Gastrocnemius medialis (tissue), 4 donors: ENCODE results near the gene LINGO3. TPM values are rescaled to one million over a fixed set of nuclear protein-coding genes. Genes with fewer than 3 reads are reported as not detected.

Experiments
- ATAC-seq, 2 donors: fragments of 150-250 bp; one replicate each; pipeline ENCODE4 v1.9.1; 2016
- DNase-seq, 2 donors: peaks; one replicate each; pipeline ENCODE4 v3.0.0-alpha.2; 2019
- H3K27ac ChIP-seq, 4 donors: fragments of 200-600 bp; sonication (generic); 1 replicate in 1 of 4; 2 replicates in 3 of 4; pipeline ENCODE4 v1.5.1; 2016 to 2018; ENCODE audit warnings: mild to moderate bottlenecking in 2 of 4, moderate library complexity in 1 of 4
- H3K27me3 ChIP-seq, 3 donors: fragments of 200-600 bp; sonication (generic) in 2 of 3; 1 replicate in 1 of 3; 2 replicates in 2 of 3; pipeline versions ENCODE4 v1.5.1 to v1.6.0; 2016 to 2019; ENCODE audit warnings: mild to moderate bottlenecking in 1 of 3, moderate library complexity in 1 of 3
- H3K36me3 ChIP-seq, 2 donors: fragments of 200-600 bp; sonication (generic) in 1 of 2; one replicate each; pipeline ENCODE4 v1.5.1; 2017 to 2018
- H3K4me1 ChIP-seq, 2 donors: fragments of 200-600 bp; sonication (generic) in 1 of 2; one replicate each; pipeline ENCODE4 v1.5.1; 2016 to 2017; ENCODE audit warnings: mild to moderate bottlenecking in 2 of 2
- H3K4me3 ChIP-seq, 4 donors: fragments of 200-600 bp; sonication (generic) in 3 of 4; 1 replicate in 1 of 4; 2 replicates in 3 of 4; pipeline ENCODE4 v1.5.1; 2016 to 2019; ENCODE audit warnings: mild to moderate bottlenecking in 2 of 4
- H3K9me3 ChIP-seq, 3 donors: fragments of 200-600 bp; sonication (generic) in 2 of 3; 1 replicate in 1 of 3; 2 replicates in 2 of 3; pipeline ENCODE4 v1.5.1; 2016 to 2019
- CTCF ChIP-seq, 5 experiments: fragments of 450-650 bp in 3 of 5; fragments of 200-600 bp in 2 of 5; sonication (generic) in 2 of 5; IDR thresholded peaks in 4 of 5; conservative IDR thresholded peaks in 1 of 5; 1 replicate in 4 of 5; 2 replicates in 1 of 5; pipeline ENCODE4 v1.5.1; 2016 to 2019; ENCODE audit warnings: antibody characterized with exemption in 5 of 5, mild to moderate bottlenecking in 3 of 5, moderate library complexity in 3 of 5
- POLR2A ChIP-seq, 2 donors: fragments of 450-650 bp; IDR thresholded peaks; one replicate each; pipeline ENCODE4 v1.6.1; 2017; ENCODE audit warnings: antibody characterized with exemption in 2 of 2, mild to moderate bottlenecking in 2 of 2, moderate library complexity in 2 of 2
- in situ Hi-C, 4 donors: fragments of 200-750 bp; cut with MboI; loops; one replicate each; pipeline versions ENCODE4 v1.15.0 to v1.8.0; 2017; ENCODE audit warnings: low sequenced_read_pairs in 4 of 4
- intact Hi-C: fragments of 100-400 bp; cut with DNase I; formaldehyde crosslinking; loops from one replicate; pipeline ENCODE4 v1.15.1; 2023; ENCODE audit warnings: low total_unique reads
- total RNA-seq, 4 donors: library from RNA; depleted of rRNA; stranded (reverse); fragments of >200 nt; gene quantifications; one replicate each; pipeline versions ENCODE4 v1.1.0 to v1.2.3, GENCODE V29; 2016

LINGO3 gene
- total RNA-seq, 4 donors from 2014 or later = not detected

GRCh38 chr19:2334426-2334825 lies 26.5 kb upstream of the LINGO3 start:
- peak overlapping the region in 1 of 4 donors; percentile 90 for H3K27ac ChIP-seq
- in situ Hi-C loops = no loop called here
- H3K9me3 ChIP-seq = no peaks in the 10 kb centered on the region
- H3K4me1 ChIP-seq = peaks cover 40 to 43% of the 10 kb centered on the region in 2 donors
- peaks cover 0 to 7% of the 10 kb centered on the region in 2 donors for H3K36me3 ChIP-seq
- intact Hi-C loops = loop anchor here (5.0 kb wide), 1 partner anchor 113 kb away; no protein-coding TSS in a partner anchor
- no peak overlapping the region for H3K4me3 ChIP-seq
- DNase-seq (no peak), ATAC-seq (no peak)
- H3K27me3 ChIP-seq = no peaks in the 10 kb centered on the region
- TF ChIP-seq CTCF (IDR thresholded peaks at IDR 0.05 in 4 of 5, conservative IDR thresholded peaks at IDR 0.05 in 1 of 5) (no peak), POLR2A (IDR thresholded peaks at IDR 0.05) (no peak)

GRCh38 chr19:2333807-2334211 lies 25.9 kb upstream of the LINGO3 start:
- intact Hi-C loops = loop anchor here (5.0 kb wide), 1 partner anchor 113 kb away; no protein-coding TSS in a partner anchor
- DNase-seq (no peak), ATAC-seq (no peak)
- H3K36me3 ChIP-seq = peaks cover 0 to 2% of the 10 kb centered on the region in 2 donors
- H3K4me3 ChIP-seq = no peak overlapping the region
- H3K27me3 ChIP-seq = no peaks in the 10 kb centered on the region
- TF ChIP-seq CTCF (IDR thresholded peaks at IDR 0.05 in 4 of 5, conservative IDR thresholded peaks at IDR 0.05 in 1 of 5) (no peak), POLR2A (IDR thresholded peaks at IDR 0.05) (no peak)
- peak overlapping the region; percentile 48 to 96 (median 79) for H3K27ac ChIP-seq
- in situ Hi-C loops = no loop called here
- no peaks in the 10 kb centered on the region for H3K9me3 ChIP-seq
- H3K4me1 ChIP-seq = peaks cover 44 to 48% of the 10 kb centered on the region in 2 donors

DNA sequence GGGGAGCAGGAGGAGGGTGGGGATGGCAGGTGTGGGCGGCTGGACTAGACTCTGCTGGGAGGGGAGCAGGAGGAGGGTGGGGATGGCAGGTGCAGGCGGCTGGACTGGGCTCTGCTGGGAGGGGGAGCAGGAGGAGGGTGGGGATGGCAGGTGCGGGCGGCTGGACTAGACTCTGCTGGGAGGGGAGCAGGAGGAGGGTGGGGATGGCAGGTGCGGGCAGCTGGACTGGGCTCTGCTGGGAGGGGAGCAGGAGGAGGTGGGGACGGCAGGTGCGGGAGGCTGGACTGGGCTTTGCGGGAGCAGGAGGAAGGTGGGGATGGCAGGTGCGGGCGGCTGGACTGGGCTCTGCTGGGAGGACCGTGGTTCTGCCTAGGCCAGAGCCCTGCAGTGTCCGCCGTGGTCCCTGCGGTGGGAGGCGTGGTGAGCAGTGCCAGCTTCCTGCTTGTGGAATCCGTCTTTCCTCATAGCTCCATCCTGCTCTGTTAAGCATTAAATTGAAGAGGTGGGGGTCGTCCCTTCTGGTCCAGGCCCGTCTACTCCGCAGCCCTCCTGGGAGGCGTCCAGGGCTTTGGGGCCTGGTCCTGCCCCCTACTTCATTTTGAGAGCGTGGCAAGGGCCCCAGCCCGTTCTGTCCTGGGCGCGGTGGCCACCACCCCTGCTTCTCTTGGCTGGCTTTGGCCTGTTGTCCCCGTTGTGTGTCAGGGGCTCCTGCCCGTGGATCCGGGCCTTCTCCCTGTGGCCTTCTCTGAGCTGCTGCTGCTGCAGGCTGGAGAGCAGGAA lies 25.3 kb upstream of the LINGO3 start:
- in situ Hi-C loops = no loop called here
- H3K27ac ChIP-seq = peak overlapping the region; percentile 81 to 96 (median 91)
- H3K4me1 ChIP-seq = peaks cover 44 to 48% of the 10 kb centered on the region in 2 donors

DNA sequence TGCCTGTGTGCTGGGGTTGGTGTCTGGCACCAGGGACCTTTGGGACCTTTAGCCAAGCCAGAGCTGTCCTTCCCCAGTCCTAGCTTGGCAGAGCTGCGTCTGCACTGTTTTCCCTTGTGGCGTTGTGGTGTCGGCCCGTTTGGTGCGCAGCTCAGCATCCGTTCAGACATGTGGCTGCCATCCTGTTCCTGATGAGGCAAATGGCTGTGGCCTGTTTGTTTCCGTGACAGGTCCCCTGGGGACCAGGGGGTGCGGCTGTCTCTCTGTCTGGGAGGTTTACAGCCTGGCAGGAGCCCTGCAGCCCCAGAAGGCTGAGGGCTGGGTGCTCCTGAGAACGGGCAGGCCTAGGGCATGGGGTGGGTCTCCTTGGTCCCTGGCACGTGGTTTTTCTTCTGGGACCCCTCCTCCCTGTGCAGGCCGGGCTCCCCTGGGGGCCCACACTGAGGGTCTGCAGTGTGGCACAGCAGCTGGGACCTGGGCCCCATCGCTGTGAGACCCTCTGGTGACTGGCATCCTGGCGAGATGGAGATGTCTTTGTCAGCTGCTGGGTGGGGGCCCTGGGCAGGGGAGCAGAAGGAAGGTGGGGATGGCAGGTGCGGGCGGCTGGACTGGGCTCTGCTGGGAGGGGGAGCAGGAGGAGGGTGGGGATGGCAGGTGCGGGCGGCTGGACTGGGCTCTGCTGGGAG lies 24.5 kb upstream of the LINGO3 start:
- no peak for TF ChIP-seq CTCF (IDR thresholded peaks at IDR 0.05 in 4 of 5, conservative IDR thresholded peaks at IDR 0.05 in 1 of 5)
- no peak for TF ChIP-seq POLR2A (IDR thresholded peaks at IDR 0.05)
- Histone ChIP-seq H3K4me1 (peaks cover 48 to 53% of the 10 kb centered on the region in 2 donors), H3K9me3 (no peaks in the 10 kb centered on the region), H3K4me3 (peak overlapping the region in 1 of 4 donors; percentile 32), H3K27me3 (no peaks in the 10 kb centered on the region), H3K36me3 (no peaks in the 10 kb centered on the region), H3K27ac (peak overlapping the region; percentile 81 to 96 (median 91))
- intact Hi-C loops = loop anchor here (5.0 kb wide), 1 partner anchor 115 kb away; no protein-coding TSS in a partner anchor
- peak in 1 of 2 donors; percentile 52 for DNase-seq
- in situ Hi-C loops = no loop called here
- ATAC-seq = peak in 1 of 2 donors; percentile 8

More for the DNA sequence above, 25.3 kb upstream of the LINGO3 start:
- intact Hi-C loops = loop anchor here (5.0 kb wide), 1 partner anchor 114 kb away; no protein-coding TSS in a partner anchor
- Histone ChIP-seq H3K36me3 (no peaks in the 10 kb centered on the region), H3K9me3 (no peaks in the 10 kb centered on the region), H3K27me3 (no peaks in the 10 kb centered on the region), H3K4me3 (no peak overlapping the region)
- DNase-seq = peak in 1 of 2 donors; percentile 89
- TF ChIP-seq CTCF (IDR thresholded peaks at IDR 0.05 in 4 of 5, conservative IDR thresholded peaks at IDR 0.05 in 1 of 5) (no peak), POLR2A (IDR thresholded peaks at IDR 0.05) (no peak)
- ATAC-seq = no peak
